Measurements from ENCODE around the gene ARFGEF3.
"Not testable (repeated sequence)": the region's sequence is repeated elsewhere in the genome, so short reads cannot be mapped to it uniquely, and the experiment has no call there.

ARFGEF3 gene

GRCh38 chr6:138264372-138264880, 102.7 kb downstream of the ARFGEF3 start:
- FAIRE-seq = no peak
- DNase-seq (ENCODE audit: insufficient read length, low spot score) = no peak

GRCh38 chr6:138266095-138266494, 104.4 kb downstream of the ARFGEF3 start:
- FAIRE-seq (no peak), DNase-seq (ENCODE audit: insufficient read length, low spot score) (no peak)

GRCh38 chr6:138267971-138268895, 106.5 kb downstream of the ARFGEF3 start:
- DNase-seq (ENCODE audit: insufficient read length, low spot score) = no peak
- no peak for FAIRE-seq

DNA sequence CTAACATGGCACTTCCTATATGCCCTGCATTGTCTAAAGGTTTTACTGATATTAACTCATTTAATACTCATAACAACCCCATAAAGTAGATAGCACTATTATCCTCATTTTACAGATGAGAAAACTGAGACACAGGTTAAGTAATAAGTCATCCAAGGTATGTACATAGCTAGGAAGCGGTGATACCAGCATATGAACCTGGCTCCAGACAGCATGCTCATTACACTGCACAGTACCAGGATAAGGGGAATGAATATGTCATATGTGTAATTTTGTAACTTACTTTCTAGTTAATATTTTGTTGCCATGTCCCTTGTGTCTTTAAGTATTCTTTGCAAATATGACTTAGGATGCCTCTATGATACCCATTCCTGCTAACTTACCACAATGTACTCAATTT, 109.7 kb downstream of the ARFGEF3 start:
- no peak for FAIRE-seq
- DNase-seq (ENCODE audit: insufficient read length, low spot score) = no peak

DNA sequence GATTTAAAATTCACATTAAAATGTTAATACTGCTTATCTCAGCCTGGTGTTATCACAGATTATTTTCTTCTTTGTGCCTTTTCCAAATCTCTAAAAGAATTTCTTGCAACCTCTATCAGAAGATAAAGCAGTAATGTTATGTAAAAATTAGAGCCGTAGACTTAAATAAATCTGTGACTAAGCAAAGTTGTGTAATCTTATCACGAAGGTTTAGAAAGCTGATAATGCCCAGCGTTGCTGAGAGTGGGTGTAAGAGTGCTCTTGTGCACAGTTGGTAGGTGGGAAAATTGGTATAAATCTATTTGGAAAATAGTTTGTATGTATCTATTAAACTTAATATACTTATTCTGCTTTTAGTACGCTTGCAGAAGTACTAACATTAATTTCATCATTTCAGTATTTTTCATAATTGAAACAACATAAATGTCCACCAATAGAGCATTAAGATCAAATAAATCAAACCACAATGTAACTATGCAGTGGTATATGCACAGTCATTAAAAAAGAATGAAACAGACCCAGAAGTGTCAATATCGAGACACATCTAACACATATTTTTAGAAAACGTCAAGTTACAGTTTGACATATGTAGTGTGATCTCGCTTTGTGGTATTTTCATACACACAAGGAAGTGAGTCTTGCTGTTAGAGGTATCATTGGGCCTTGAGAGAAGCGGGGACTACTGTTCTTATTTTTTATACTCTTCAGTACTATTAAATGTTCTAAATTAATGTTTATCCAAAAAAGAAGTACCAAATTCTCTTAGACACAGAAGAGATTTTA, 111.0 kb downstream of the ARFGEF3 start:
- no peak for FAIRE-seq

DNA sequence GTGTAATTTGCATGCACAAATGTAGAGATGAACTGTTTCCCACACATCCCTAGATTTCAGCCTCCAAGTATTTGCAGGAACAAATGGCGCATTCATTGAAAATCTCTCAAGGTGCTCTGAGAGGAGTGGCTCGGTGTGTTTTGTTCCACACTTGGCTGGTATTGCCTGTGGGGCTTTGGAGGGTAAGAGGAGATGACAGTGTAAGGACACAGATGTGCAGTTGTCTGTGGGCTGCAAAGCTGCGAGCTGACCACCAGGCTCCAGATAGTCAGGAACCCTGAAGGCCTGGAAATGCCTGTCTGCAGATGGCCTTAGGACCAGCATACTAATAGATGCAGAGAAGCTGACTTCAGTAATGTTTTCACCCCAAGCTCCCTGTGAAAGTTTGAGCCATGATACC, 114.2 kb downstream of the ARFGEF3 start:
- DNase-seq (ENCODE audit: insufficient read length, low spot score) = no peak

More for the DNA sequence above, 111.0 kb downstream of the ARFGEF3 start:
- no peak for DNase-seq (ENCODE audit: insufficient read length, low spot score)

DNA sequence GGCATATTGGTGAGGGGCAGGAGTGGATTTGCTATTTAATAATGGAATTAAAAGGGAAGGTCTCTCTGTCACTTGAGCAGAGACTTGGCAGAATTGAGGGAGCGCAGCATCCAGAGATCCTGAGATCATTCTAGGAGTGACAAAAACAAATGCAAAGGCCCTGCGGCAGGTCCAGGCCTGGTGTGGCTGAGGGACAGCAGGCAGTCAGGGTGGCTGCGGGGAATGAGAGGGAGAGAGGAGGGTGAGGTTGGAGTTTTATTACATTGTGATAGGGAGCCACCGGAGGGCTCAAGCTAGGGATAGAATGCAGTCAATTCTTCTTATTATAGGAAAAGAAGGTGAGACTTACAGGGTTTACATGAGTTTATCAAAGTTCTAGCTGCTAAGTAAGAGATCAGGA, 116.1 kb downstream of the ARFGEF3 start:
- FAIRE-seq (no peak), DNase-seq (ENCODE audit: insufficient read length, low spot score) (no peak)

More for the DNA sequence above, 114.2 kb downstream of the ARFGEF3 start:
- FAIRE-seq = no peak

DNA sequence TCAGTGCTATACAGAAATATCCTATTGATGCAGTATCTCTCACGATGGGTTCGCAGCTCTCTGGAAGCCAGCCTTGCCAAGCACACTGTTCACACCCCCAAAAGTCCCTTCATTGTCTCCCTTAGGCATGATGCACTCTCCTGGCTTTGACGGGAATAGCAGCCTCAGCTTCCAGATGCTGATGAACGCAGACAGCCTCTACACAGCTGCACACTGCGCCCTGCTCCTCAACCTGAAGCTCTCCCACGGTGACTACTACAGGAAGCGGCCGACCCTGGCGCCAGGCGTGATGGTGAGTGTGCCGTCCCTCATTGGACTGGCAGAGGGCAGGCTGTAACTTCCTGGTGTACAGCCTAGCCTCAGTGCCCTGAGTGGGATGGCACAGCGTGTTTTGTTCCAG, 116.6 kb downstream of the ARFGEF3 start:
- DNase-seq (ENCODE audit: insufficient read length, low spot score) (no peak), FAIRE-seq (no peak)

- DNase-seq (ENCODE audit: insufficient read length, low spot score) = no peak
- no peak for FAIRE-seq
Measured at GRCh38 chr6:138285800-138286199, 124.1 kb downstream of the ARFGEF3 start.

- DNase-seq (ENCODE audit: insufficient read length, low spot score) = no peak
- no peak for FAIRE-seq
Measured at GRCh38 chr6:138286698-138287097, 125.0 kb downstream of the ARFGEF3 start.

DNA sequence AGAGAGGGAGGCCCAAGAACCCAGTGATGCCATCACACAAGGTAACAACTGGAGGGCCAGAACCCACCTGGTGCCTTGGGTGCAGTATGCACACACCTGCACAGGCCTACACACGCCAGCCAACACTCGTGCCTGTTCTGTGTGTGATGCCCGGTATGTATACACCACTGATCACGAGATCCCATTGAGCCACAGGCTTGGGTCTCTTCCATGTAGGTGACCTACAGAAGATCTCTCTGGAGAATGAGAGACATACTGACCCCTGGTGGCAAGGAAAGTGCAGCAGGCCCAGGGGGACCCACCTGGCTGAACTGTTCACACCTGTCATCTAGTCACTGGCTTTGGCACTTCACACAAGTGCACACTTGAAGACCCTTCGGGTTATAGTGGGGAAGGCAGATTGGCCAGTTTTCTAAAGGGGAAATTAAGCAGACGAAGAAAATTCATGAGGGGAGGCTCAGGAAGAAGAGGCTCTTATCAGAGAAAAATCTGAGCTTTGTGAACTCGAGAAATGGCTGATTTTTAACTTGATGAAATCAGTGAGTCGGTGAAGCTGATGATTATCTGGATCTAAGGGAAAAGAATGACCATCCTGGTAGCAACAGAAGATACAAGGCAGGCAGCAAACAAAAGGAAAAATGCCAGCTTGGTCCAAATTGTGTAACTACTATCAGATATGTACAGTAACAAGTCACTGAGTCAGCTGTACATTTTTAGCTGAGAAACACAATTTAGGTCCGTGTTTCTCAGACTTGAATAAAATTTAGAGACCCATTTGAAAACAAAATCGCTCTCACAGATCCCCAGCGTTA, 125.6 kb downstream of the ARFGEF3 start:
- peak; percentile 45 for DNase-seq (ENCODE audit: insufficient read length, low spot score)
- peak; percentile 42 for FAIRE-seq

DNA sequence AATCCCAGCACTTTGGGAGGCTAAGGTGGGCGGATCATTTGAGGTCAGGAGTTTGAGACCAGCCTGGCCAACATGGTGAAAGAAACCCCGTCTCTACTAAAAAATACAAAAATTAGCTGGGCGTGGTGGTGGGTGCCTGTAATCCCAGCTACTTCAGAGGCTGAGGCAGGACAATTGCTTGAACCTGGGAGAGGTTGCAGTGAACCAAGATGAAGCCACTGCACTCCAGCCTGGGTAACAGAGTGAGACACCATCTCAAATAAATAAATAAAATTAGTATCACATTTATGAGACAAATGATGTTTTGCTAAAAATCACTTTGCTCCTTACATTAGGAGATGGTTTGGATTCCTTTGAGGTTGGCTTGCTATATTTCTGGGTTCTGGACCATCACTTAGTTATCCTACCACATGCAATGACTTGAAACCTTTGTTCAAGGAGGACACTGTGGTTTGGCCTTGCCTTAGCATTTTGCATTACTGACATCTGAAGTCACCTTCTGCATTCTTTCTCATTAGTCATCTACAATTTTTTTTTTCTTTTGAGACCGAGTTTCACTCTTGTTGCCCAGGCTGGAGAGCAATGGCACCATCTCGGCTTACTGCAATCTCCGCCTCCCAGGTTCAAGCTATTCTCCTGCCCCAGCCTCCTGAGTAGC, 126.8 kb downstream of the ARFGEF3 start:
- DNase-seq (ENCODE audit: insufficient read length, low spot score); FAIRE-seq: not testable (repeated sequence)

- FAIRE-seq = no peak
- peak; percentile 21 for DNase-seq (ENCODE audit: insufficient read length, low spot score)
Measured at GRCh38 chr6:138289739-138290138, 128.0 kb downstream of the ARFGEF3 start.

DNA sequence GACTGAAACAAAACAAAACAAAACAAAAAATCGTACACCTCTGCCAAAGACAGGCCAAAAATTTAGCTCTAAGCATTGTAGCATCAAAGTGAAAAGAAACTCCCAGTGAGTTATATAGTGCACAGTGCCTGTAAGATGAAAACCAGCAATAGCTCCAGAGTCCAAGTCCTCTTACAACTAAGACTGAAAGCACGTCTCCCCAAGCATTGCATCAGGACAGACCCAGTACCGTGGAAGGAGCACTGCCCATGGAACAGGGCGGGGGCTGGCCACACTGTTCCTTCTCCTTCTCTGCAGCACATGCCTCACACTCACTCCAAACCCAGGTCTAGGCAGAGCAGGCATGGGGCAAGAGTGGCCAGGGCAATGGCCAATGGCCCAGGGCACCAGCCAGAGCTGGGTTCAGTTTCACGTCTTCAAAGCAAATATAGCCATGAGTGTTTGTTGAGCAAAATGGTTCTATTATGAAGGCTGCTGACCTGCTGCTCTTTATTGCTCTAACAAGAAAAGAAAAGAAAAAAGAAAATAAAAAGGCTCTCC, 128.8 kb downstream of the ARFGEF3 start:
- no peak for FAIRE-seq
- no peak for DNase-seq (ENCODE audit: insufficient read length, low spot score)

DNA sequence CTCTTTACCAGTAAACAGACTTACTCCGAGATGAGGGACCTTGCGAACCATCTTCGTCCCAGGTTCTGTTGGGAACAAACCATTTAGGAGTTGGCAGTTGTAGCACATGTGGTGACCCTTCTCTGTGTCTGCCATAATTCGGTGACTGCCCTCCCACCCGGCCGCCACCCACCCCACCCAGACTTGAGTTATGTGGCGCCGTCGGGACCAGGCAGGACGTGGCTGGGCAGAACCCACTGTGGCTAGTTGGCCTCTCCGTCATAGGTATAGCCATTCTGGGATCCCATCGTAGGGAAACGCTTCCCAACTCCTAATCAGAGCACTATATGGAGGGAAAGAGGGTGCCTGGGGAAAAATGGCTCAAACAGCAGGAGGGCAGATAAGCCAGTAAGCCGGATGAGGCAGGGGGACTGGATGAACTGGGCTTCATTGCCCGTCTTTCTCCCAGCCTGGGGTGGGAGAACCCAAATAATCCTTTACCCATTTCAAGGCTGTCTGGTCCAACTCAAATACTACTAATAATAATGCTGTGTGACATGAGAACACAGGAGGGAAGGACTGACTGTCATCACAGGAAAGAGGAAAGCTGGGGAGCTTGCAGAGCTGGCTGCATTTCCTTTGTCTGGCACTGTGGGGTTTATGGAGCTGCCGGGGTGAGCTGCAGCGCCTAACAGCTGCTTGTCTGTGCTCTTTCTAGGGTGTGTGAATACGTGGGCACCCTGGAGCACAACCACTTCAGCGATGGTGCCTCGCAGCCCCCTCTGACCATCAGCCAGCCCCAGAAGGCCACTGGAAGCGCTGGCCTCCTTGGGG, 129.5 kb downstream of the ARFGEF3 start:
- DNase-seq (ENCODE audit: insufficient read length, low spot score) (no peak), FAIRE-seq (no peak)

DNA sequence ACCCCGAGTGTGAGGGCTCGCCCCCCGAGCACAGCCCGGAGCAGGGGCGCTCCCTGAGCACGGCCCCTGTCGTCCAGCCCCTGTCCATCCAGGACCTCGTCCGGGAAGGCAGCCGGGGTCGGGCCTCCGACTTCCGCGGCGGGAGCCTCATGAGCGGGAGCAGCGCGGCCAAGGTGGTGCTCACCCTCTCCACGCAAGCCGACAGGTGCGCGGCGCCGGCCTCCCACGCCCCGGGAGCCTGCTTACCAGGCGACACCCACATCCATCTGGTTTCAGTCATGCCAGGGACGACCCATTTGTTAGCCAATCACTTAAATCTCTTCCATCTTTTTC, 130.1 kb downstream of the ARFGEF3 start:
- FAIRE-seq = no peak

DNA sequence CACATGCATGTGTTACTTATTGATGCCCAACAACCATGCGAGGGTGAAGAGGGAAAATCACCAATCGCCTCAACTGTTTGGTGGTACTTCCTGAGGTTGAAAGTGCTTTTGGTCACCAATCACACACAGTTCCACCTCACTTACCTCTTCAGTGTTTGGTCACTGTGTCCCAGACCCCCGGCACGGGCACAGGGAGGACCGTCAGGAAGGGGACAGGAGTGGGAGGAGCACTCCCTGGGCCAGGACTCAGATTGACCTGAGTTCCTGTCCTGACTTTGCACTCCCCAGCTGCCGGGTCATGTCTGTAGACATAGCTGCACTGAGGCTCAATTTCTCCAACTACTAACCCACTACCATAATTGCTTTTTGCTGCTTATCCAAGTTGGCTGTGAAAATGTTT, 130.7 kb downstream of the ARFGEF3 start:
- no peak for DNase-seq (ENCODE audit: insufficient read length, low spot score)
- FAIRE-seq = no peak

More for the DNA sequence above, 130.1 kb downstream of the ARFGEF3 start:
- no peak for DNase-seq (ENCODE audit: insufficient read length, low spot score)

DNA sequence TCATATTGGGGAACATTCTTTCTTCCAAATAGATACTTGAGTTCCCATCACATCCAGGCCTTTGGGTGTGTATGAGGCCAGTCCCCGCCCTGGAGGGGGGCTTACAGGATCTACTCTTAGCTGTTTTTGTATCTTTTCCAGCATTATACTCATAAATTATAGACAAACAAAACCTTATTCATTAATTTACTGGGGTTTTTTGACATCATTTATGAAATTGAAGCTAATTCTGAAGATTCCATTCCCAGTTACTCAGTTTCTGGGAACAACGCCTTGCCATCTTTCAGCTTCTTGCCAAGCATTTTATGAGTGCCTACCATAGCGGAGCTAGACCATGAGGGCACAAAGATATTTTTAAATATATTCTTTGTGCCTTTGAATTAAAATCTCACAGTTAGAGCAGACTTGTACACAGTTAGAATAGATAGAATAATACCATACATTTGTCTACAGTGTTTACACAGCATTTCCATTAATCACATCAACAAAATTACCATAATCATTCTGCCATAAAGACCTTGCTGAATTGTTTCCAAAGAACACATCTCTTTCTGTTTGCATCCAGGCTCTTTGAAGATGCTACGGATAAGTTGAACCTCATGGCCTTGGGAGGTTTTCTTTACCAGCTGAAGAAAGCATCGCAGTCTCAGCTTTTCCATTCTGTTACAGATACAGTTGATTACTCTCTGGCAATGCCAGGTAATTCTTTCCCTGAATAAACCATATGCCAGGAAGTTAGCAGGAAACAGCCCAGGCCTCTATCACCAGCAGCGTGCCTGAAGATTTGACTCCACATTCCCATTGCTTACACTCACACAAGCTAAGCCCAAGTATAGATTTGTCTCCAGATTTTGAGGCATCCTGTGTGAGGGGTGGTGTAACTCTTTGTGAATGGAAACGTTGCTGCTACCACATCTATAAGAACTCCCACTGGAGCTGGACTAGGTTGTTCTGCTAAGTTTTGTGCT, 132.0 kb downstream of the ARFGEF3 start:
- no peak for FAIRE-seq
- no peak for DNase-seq (ENCODE audit: insufficient read length, low spot score)

Measured in GM19239 (cell line).